GM18519 (cell line): Measurements from ENCODE around the gene SLC25A29.
"Not testable (repeated sequence)": the region's sequence is repeated elsewhere in the genome, so short reads cannot be mapped to it uniquely, and the experiment has no call there.

Experiments
- ATAC-seq: cut with Tn5 transposase; IDR thresholded peaks from one replicate; pipeline ENCODE4 v1.9.1; 2021; ENCODE audit warnings: mild to moderate bottlenecking, moderate library complexity; ENCODE audit not compliant: unreplicated experiment, low FRiP score

Gene SLC25A29

DNA sequence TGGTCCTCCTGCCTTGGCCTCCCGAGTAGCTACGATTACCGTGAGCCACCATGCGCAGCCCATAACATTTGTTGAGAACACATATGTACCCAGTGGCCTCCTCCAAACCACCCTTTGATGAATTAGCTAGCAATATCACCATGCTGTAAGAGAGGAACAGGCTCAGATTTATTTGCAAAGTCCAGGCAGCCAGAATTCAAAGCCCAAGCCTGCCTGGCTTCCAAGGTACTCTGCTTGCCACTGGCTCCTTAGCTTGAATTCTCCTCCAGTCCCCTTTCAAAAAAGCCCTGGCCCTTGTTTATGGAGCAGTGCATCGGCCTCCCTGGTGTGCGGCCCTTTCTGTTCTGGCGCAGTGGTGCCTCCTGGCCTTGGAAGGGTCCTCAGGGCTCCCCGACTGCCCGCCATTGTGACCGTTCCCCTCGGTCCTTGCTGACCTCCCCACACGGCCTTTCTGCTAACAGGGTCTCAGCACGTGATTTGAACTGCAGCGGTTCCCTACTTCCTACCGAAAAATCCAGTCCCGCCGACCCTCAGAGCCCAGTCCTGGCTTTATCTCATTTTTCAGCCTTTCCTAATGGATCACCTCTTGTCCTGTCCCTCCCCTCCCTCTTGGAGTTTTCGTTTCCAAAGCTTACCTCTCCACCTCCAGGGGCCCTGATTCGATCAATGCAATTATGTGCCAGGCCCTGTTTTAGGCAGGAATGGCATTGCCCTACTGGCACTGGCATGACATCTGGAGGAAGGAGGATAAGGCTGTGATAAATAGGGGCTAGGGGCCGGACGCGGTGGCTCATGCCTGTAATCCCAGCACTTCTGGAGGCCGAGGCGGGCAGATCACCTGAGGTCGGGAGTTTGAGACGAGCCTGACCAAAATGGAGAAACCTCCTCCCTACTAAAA lies 22.0 kb downstream of the SLC25A29 start:
- ATAC-seq = no peak

DNA sequence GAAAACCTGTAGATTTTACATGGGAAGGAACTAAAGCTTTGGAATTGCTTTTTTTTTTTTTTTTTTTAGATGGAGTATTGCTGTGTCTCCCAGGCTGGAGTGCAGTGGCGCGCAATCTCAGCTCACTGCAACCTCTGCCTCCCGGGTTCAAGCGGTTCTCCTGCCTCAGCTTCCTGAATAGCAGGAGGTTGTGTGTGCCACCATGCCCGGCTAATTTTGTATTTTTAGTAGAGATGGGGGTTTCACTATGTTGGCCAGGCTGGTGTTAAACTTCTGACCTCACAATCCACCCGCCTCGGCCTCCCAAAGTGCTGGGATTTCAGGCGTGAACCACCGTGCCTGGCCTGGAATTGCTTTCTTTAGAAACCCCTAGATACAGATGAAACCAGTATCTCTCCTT lies 22.8 kb downstream of the SLC25A29 start:
- not testable (repeated sequence) for ATAC-seq

DNA sequence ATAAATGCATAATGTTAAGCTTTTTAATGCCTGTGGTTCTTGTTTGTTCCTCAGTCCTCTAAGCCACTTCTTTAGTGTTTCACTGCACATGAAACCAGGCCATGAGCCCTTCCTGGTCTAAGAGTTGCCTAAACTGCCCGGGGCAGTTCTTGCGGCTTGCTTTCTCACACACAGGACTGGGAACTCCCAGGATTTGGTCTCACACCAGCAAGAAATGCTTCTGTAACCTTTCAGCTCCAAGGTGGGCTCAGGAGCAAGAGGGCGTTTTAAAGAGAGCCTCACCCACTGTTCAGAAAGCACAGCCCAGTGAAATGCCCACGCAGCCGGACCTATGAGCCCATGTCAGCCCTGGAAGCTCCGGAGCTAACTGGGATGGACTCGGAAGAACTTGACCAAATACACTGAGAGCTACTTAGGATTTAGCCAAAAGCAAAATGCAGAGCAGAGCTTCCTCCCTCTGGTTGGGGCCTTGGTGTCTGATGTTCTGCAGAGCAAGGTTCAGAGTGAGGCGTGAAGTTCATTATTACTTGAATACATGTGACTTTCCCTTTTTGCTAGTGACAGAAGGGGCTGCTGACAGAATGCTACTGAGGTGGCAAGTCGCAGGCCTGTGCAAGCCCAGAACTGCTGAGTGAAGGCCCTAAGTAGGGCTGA lies 23.4 kb downstream of the SLC25A29 start:
- no peak for ATAC-seq

DNA sequence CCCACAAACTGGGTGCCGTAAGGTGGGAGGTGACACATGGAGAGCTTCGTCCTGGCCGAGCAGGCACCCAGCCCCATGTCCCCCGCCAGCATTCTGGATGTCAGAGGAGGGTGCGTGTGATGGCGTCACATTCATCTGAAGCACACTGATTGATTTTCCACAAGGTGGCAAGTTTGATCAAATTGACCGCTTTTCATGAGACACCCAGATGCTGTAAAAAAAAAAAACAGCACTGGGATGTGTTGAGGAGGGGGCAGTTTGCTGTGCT lies 24.2 kb downstream of the SLC25A29 start:
- no peak for ATAC-seq

DNA sequence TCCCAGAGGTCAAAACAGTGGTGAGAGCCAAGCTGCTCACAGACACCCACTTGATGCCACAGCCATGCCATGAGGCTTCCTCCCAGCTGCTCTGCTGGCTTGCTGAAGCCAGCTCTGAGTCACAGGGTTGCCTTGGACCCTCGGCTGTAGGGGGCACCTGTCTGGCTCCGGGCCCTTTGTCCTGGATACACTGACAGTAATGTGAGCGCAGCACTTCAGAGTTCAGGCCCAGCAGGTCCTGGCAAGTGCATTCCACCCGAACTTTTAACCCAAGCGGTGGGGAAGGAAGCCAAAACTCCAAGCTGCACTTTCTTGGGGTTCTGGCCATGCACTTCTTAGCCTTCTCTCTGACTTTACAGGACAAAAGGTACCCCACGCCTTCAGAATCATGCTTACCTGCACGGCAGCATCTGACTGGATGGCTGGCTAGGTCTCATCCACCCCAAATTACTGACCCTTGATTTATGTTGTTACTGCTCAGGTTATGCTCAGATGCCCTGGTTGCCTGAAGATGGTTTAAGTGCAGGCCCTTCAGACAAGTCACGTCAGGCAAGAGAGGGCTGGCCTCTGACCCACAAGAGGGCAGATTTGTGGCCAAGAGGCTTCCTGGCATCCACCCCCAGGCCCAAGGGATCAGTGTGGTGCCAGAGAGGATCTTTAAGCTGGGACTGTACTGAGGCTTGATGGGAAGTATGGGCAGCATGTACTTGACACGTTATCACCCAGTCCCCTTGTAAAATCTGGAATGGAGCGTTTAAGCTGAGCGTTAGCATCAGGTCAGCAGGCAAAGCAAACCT lies 24.8 kb downstream of the SLC25A29 start:
- ATAC-seq = no peak

DNA sequence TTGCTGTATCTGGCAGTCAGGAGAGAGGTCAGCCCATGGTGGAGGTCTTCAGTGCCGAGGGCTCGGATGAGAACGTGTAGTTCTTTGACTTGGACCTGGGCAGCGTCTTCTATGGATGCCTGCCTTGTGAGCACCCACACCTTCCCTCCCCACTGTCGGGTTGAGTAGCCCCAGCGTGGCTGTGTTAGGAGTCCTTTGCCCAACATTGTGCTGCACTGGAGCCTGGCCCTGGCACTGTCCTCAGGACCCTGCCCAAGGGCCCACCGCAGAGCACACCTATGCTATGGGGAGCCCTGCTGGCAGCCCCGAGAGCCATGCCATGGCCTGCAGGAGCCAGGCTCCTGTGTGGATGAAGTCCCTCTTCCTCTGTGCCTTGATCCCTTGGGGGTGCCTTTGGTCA lies 26.7 kb downstream of the SLC25A29 start:
- no peak for ATAC-seq

DNA sequence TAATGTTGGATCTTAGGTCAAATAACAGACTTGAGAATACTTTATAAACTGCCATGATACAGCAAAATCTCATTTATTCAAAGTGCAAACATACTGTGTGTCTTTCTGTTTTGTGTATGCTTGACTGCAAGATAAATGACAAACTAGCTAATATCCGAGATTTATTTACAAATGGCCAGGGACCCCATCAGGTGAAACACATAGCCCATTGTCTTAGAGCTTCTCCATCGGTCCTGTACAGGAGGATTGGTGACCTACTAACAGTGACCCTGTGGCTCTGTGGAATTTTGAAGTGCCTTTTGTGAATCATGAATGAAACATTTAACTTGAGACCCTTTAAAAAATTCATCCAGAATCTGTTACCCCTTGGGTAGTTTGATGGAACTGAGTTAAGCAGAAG lies 27.1 kb downstream of the SLC25A29 start:
- no peak for ATAC-seq

DNA sequence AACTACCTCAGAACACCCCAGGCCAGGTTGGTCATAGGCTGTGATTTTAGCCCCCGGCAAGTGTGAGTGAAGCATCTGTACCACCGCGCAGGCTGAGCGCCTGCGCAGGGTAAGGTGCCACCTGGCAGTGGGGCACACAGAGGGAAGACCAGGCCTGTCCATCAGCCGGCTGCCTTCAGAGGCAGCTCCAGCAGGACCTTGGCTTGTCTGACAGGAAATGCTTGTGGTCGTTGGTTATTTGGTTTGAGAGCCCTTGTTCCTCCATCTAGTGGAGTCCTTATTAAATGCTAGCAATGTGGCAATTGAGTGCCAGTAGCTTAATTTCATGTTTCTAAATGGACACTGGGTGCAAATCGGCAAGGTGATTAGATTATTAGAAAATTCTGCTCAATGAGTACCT lies 27.5 kb downstream of the SLC25A29 start:
- ATAC-seq = no peak

DNA sequence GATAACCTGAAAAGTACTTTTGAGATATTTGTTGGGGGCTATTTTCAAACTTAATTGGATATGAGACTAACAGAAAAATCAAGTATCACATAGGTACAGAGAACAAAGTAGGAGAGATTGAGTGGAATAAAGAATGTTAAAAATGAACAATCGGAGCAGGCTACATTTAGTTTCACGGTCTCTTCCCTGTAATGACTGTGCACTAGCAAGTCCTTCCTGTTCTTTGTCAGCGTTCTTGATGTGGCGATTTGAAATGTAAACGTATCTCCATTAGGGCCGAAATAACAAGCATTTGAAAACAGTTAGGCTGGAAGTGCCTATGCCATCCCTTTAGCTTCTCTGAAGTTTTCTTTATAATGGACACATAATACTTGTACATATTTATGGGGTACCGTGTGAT lies 31.0 kb downstream of the SLC25A29 start:
- ATAC-seq = no peak

DNA sequence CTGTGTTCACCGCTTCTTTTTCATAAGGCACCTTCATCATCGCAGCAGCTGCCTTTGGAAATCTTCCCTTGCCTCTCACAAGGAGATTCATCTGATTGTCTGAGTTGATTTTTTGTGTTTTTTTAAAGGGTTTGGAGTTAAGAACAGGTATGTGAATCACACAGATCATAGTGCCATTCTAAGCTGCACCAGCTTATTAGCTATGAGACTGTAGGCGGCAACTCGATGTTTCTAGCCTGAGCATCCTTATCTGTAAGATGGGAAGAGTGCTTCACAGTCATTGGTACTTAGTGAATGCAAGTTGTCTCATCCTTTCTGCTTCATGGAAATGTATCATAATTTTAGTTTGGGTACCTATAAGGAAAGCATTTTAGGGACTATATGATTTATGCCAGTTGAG lies 32.0 kb downstream of the SLC25A29 start:
- ATAC-seq = no peak

DNA sequence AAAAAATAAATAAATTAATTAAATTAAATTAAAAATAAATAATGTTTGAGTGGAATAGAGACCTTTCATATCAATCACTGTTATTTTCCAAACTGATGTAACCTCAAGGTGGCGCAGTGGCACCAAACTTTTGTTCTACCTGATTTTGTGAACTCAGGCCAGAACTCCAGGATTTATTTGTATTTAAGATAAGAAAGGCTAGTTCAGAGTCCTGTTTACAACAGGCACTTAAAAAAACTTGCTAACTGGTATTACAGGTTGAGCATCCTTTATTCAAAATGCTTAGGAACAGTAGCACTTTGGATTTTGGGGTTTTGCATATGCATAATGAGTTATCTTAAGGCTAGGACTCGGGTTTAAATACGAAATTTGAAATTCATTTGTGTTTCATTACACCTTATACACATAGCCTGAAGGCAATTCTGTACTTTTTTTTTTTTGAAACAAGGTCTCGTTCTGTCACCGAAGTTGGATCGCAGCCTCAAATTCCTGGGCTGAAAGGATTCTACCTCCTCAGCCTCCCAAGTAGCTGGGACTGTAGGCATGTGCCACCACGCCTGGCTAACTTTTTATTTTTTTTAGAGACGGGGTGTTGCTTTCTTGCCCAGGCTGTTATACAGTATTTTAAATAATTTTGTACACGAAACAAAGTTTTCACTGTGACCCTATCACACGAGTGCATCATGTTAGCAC lies 34.9 kb downstream of the SLC25A29 start:
- ATAC-seq = no peak

DNA sequence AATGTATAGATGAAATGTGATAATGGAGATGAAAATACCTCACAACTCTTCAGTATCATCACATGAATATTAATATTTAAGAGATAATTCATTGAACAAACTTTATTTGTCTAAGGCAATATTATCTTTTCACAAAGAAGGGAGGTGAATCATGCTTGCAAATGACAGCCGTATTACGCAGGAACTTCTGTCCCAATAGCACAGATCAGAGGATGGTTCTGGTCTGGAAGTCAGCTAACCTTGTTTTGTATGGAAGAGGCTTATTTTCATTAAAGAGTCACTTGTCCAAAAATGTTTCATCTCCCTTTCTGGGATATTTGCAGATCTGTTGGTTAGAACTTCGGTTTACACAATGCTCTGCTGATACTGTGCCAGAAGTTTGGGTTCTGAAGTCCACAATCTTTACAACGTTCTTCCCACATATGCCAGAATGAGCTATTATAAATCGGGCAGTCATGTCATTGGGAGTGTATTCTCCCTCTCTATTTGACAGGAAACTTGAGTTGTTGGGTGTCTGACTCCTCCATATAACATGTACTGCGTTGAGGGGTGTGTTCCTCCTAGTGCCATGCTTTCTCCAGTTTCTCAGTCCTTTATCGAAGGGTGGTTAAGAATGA lies 37.5 kb downstream of the SLC25A29 start:
- ATAC-seq = no peak

DNA sequence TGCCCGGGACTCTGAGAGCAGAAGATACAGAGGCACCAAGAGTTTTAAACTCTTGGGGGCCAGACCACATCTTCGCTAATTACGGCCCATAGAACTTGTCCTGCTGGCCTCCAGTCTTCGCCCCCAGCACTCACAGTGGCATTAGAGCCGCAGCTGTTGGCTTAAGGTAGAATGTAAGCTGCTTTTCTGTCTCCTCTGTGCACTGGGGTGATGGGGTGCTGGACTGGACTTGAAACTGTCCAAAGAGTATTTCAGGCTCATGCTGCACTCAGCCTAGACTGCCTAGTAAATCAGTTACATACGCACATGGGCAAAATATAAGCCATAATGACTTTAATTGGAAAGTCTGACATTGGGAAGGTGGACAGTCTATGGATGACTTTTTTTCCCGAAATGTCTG lies 38.3 kb downstream of the SLC25A29 start:
- no peak for ATAC-seq

DNA sequence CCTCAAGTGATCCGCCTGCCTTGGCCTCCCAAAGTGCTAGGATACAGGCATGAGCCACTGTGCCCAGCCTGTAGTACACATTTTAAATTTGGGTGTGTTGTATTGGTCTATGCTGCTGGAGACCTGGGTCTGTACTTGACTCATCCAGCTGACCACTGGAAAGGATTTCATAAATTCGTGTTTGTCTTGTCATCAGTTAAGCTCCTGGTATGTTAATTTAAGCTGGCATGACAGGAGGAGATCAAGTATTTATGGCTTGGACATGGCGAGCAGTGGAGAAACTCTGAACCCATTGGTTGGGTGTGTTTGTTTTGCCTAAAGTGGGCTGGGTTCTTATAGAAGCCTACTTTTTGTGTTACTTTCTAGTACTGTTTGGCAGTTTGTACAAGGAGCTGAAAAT lies 43.1 kb downstream of the SLC25A29 start:
- no peak for ATAC-seq

DNA sequence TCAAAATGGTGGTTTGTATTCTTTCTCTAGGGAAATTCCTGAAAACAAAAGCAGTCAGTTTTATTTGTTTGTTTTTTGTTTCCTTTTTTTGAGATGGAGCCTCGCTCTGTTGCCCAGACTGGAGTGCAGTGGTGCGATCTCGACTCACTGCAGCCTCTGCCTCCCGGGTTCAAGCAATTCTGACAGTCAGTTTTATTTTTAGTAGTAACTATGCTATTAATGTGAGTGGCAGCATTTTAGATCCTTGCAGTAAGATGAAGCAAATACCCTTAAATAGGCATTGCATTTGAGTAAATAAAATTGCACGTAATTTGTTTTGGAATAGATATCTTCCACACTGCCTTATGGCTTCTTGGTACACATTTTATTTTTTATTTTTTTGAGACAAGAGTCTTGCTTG lies 43.7 kb downstream of the SLC25A29 start:
- no peak for ATAC-seq

DNA sequence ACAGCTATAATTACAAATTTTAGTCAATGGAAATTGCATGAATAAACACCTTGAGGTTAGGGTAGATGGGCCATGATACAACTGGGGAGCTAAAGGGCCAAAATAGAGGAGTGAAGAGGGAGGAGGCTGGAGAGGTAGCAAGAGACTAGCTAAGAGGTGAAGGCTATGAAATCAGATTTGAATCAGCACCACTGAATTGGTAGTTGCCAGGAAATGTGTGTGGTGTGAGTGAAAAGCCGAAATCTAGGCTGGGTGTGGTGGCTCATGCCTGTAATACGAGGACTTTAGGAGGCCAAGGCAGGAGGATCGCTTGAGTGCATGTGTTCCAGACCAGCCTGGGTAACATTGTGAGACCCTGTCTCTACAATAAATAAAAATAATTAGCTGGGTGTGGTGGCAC lies 44.6 kb downstream of the SLC25A29 start:
- ATAC-seq = no peak

DNA sequence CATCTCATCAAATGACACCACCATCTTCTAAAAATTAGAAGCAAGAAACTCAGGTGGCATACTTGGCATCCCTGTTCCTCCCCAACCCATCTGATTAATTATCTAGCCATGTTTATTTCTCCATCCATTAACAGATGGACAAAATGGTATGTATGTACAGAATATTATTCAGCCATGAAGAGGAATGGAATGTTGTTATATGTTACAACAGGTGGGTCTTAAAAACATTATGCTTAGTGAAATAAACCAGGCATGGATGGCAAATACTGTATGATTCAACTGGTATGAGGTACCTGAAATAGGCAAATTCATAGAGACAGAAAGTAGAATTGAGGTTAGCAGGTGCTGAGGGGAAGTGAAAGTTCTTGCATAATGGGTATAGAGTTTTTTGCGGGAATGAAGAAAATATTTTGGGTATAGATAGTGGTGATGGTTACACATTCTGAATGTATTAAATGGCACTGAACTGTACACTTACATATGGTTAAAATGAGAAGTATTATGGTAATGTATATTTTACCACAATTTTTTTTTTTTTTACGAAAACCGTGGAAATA lies 49.8 kb downstream of the SLC25A29 start:
- peak; percentile 78 for ATAC-seq

DNA sequence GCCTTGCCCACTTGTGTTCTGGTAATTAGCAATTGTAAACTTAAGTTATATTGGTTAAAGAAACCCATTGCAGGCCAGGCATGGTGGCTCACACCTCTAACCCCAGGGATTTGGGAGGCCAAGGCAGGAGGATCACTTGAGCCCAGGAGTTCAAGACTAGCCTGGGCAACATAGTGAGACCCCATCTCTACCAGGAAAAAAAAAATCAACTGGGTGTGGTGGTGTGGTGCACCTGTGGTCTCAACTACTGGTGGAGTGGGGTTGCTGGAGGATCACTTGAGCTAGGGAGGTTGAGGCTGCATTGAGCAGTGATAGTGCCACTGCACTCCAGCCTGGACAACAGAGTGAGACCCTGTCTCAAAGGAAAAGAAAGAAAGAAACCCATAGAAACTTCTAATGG lies 53.6 kb downstream of the SLC25A29 start:
- no peak for ATAC-seq

DNA sequence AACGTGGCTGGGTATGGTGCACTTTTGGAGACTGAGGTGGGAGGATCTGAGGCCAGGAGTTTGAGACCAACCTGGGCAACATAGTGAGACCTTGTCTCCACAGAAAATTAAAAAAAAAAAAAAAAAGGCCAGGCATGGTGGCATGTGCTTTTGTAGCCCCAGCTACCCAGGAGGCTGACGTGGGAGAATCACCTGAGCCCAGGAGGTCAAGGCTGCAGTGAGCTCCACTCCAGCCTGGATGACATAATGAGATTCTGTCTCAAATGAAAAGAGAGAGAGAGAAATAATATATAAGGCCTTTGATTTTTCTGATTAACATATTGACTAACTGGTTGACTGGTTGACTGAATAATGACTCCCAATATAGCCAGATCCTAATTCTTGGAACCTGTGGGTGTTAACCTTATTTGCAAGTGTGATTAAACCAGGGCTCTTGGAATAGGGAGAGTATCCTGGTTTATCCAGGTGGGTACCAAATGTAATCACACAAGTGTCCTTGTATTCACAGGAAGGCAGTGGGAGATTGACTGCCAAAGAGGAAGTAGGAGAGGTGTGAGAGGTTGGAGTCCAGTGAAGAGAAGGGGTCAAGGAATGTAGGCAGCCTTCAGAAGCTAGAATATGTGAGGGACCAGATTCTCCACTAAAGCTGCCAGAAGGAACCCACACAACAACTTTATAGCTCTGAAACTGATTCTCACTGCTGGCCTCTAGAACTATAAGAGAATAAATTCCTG lies 55.3 kb downstream of the SLC25A29 start:
- ATAC-seq = no peak
